OCI-LY1 (cell line): ENCODE results near the gene RTL10.
A peak's percentile ranks its signal among the peaks of the same experiment; 100 is the strongest.

Experiments
- H2AFZ ChIP-seq: fragments of 200-600 bp; sonication (generic), shearing (Covaris generic); 2 replicates; pipeline ENCODE4 v1.6.0; 2014; ENCODE audit warnings: antibody characterized with exemption, mild to moderate bottlenecking, low read length
- H3F3A ChIP-seq: fragments of 200-600 bp; sonication (generic), shearing (Covaris generic); 2 replicates; pipeline ENCODE4 v1.6.0; 2014; ENCODE audit warnings: mild to moderate bottlenecking, antibody characterized with exemption, low read length, moderate library complexity; ENCODE audit not compliant: insufficient read depth
- H3K27ac ChIP-seq: fragments of 200-600 bp; sonication (generic); 2 replicates; pipeline ENCODE4 v1.5.1; 2014; ENCODE audit warnings: low read length, mixed run types, mild to moderate bottlenecking, low read depth; ENCODE audit not compliant: poor library complexity, severe bottlenecking
- H3K27me3 ChIP-seq: fragments of 200-600 bp; sonication (generic); 2 replicates; pipeline ENCODE4 v1.6.0; 2014; ENCODE audit warnings: antibody characterized with exemption, mild to moderate bottlenecking, low read length, moderate library complexity; ENCODE audit not compliant: insufficient read depth
- H3K36me3 ChIP-seq: fragments of 200-600 bp; sonication (generic); 2 replicates; pipeline ENCODE4 v1.6.1; 2014; ENCODE audit warnings: mild to moderate bottlenecking, antibody characterized with exemption, low read length, moderate library complexity, mixed read lengths; ENCODE audit not compliant: insufficient read depth
- H3K4me1 ChIP-seq: fragments of 200-600 bp; sonication (generic); 2 replicates; pipeline ENCODE4 v1.5.1; 2014; ENCODE audit warnings: mild to moderate bottlenecking, low read length, moderate library complexity; ENCODE audit not compliant: insufficient read depth, severe bottlenecking
- H3K4me2 ChIP-seq: fragments of 200-600 bp; sonication (generic), shearing (Covaris generic); 2 replicates; pipeline ENCODE4 v1.6.1; 2014; ENCODE audit warnings: low read length
- H3K4me3 ChIP-seq: fragments of 200-600 bp; sonication (generic); 2 replicates; pipeline ENCODE4 v1.5.1; 2014; ENCODE audit warnings: low read length, low read depth, mild to moderate bottlenecking, mixed read lengths; ENCODE audit not compliant: poor library complexity, severe bottlenecking
- H3K79me2 ChIP-seq: fragments of 200-600 bp; shearing (Covaris generic); 2 replicates; pipeline ENCODE4 v1.6.1; 2016; ENCODE audit warnings: mixed run types, low read length, mixed read lengths; ENCODE audit not compliant: insufficient read depth
- H3K9ac ChIP-seq: fragments of 200-600 bp; sonication (generic), shearing (Covaris generic); 2 replicates; pipeline ENCODE4 v1.6.1; 2014; ENCODE audit warnings: mild to moderate bottlenecking, low read length, mixed read lengths
- H3K9me2 ChIP-seq: fragments of 200-600 bp; sonication (generic), shearing (Covaris generic); 2 replicates; pipeline ENCODE4 v1.6.1; 2014; ENCODE audit warnings: low read depth, mild to moderate bottlenecking, low read length, mixed read lengths
- H3K9me3 ChIP-seq: fragments of 200-600 bp; shearing (Covaris generic); 2 replicates; pipeline ENCODE4 v1.6.1; 2014; ENCODE audit warnings: low read length, mixed read lengths
- H4K20me1 ChIP-seq: fragments of 200-600 bp; sonication (generic), shearing (Covaris generic); 2 replicates; pipeline ENCODE4 v1.6.0; 2016; ENCODE audit warnings: mild to moderate bottlenecking, low read length; ENCODE audit not compliant: insufficient read depth
- EZH2 ChIP-seq: fragments of 200-600 bp; sonication (generic), shearing (Covaris generic); IDR thresholded peaks from 2 replicates; pipeline ENCODE4 v1.8.0; 2017; ENCODE audit warnings: borderline replicate concordance, mixed run types, mild to moderate bottlenecking, antibody characterized with exemption, low read length, moderate library complexity, mixed read lengths
- TF ChIP-seq, protein P1 (sequence below): fragments of 200-600 bp; sonication (generic), shearing (Covaris generic); IDR thresholded peaks from 2 replicates; pipeline ENCODE4 v1.5.1; 2017; ENCODE audit warnings: mild to moderate bottlenecking, antibody characterized with exemption, low read length, moderate library complexity, mixed read lengths

The RTL10 gene

DNA sequence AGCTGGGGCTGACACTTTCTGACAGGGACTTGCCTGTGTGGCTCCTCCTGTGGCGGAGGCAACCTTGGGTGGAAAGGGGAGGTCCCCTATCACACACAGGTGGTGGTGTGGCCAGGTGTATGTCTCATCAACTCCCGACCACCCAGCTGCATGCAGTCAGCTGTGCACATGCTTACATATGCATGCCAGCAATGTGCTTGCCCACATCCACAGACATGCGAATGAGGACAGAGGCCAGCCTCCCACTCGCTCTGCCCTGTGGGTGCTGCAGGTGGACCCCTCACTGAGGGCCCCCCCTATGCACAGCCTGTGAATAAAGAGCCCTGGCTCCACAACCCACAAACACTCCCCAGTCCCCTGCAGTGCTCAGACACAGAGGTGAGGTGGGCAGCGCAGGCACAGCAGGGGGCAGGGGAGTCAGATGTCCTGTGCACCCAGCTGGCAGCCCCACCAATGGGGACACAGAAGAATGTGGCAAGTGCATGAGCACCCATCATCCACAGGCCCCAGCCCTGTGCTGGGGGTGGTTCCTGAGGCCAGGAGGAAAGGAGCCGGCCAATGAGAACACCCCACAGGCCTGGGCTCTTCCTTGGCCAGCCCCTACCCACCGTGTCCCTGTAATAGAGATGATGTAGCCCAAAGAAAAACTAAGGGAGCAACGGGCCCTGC, 9.5 kb downstream of the RTL10 start:
- Histone ChIP-seq H3K4me3 (no peak overlapping the region), H3K27ac (no peak overlapping the region), H3K4me2 (peak overlapping the region; percentile 11; the same call in 1 of the 2 replicates), H3K9ac (no peak overlapping the region; the same call in 1 of the 2 replicates), H3K9me2 (no peaks in the 10 kb centered on the region), H3F3A (no peaks in the 10 kb centered on the region), H3K79me2 (no peaks in the 10 kb centered on the region), H3K36me3 (peaks cover 11% of the 10 kb centered on the region; the same call in 1 of the 2 replicates), H3K27me3 (no peaks in the 10 kb centered on the region), H4K20me1 (no peaks in the 10 kb centered on the region), H3K9me3 (no peaks in the 10 kb centered on the region), H3K4me1 (peaks cover 32% of the 10 kb centered on the region), H2AFZ (no peak overlapping the region)
- TF ChIP-seq EZH2 = no peak
- TF ChIP-seq, protein P1, sequence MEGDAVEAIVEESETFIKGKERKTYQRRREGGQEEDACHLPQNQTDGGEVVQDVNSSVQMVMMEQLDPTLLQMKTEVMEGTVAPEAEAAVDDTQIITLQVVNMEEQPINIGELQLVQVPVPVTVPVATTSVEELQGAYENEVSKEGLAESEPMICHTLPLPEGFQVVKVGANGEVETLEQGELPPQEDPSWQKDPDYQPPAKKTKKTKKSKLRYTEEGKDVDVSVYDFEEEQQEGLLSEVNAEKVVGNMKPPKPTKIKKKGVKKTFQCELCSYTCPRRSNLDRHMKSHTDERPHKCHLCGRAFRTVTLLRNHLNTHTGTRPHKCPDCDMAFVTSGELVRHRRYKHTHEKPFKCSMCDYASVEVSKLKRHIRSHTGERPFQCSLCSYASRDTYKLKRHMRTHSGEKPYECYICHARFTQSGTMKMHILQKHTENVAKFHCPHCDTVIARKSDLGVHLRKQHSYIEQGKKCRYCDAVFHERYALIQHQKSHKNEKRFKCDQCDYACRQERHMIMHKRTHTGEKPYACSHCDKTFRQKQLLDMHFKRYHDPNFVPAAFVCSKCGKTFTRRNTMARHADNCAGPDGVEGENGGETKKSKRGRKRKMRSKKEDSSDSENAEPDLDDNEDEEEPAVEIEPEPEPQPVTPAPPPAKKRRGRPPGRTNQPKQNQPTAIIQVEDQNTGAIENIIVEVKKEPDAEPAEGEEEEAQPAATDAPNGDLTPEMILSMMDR = no peak

DNA sequence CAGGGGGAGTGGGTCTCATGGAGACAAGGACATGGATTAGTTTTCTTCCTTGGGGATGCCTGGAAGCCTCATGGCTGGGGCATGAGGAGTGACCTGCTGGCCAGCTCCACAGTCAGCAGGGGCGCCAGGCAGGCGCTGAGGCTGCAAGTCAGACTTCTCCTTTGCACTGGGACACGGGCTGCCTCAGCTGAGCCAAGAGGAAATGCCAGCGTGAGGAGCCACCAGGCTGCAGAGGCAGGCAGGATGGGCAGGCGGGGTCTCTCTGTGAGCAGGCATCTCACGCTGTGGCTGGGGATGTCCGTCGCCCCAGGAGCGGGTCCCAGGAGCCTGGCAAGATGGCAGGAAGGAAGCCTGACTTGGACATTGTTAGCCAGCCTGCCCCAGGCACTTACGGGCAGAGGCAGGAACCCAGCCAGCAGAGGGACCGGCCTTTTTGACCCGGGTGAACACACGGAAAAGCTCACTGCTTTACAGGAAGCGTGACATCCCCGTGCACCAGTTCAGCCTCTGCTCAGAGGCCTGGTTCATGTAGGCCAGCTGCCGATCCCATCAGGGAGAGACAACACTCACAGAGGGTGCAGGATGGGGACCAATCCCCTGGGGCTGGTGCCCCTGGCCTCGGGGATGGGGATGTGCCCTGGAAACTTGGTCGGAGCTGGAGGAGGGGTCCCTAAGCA, 10.2 kb downstream of the RTL10 start:
- H3K9ac ChIP-seq = no peak overlapping the region; the same call in 1 of the 2 replicates
- H3K9me3 ChIP-seq = no peaks in the 10 kb centered on the region
- no peaks in the 10 kb centered on the region for H4K20me1 ChIP-seq
- H3K79me2 ChIP-seq = no peaks in the 10 kb centered on the region
- peaks cover 32% of the 10 kb centered on the region for H3K4me1 ChIP-seq
- peak overlapping the region; percentile 11; the same call in 1 of the 2 replicates for H3K4me2 ChIP-seq
- H3K4me3 ChIP-seq = no peak overlapping the region
- no peaks in the 10 kb centered on the region for H3F3A ChIP-seq
- H3K9me2 ChIP-seq = no peaks in the 10 kb centered on the region
- H3K27me3 ChIP-seq = no peaks in the 10 kb centered on the region
- TF ChIP-seq EZH2 = no peak
- TF ChIP-seq, protein P1 = no peak
- H3K27ac ChIP-seq = no peak overlapping the region
- H2AFZ ChIP-seq = no peak overlapping the region
- H3K36me3 ChIP-seq = peaks cover 9% of the 10 kb centered on the region; the same call in 1 of the 2 replicates

DNA sequence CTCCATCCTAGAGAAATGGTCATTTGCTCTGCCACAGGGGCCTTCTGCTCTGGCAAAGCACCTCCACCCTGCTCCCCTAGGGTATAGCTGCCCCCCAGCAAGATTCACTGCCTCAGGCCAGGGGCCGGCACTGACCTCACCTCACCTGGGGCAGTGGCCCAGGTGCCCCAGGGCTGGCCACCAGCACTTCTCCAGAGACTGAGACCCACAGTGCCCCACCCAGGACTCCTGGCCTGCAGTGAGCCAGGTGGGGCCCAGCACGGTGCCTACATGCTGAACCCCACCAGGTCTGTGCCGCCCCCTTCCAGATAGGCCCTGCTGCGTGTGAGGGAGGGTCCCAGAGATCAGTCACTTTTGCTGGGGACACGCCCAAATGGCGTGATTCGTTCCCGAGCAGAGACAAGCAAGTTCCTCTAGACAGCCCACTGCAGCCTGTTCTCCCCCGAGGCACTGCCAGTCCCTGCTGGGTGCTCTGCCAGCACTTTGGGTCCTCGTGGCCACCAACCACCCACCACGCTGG, 10.8 kb downstream of the RTL10 start:
- H3K36me3 ChIP-seq = peaks cover 9% of the 10 kb centered on the region; the same call in 1 of the 2 replicates
- no peaks in the 10 kb centered on the region for H3K9me3 ChIP-seq
- H3K9me2 ChIP-seq = no peaks in the 10 kb centered on the region
- no peaks in the 10 kb centered on the region for H4K20me1 ChIP-seq
- peaks cover 32% of the 10 kb centered on the region for H3K4me1 ChIP-seq
- no peaks in the 10 kb centered on the region for H3F3A ChIP-seq
- no peak for TF ChIP-seq EZH2
- TF ChIP-seq, protein P1 = no peak
- no peaks in the 10 kb centered on the region for H3K79me2 ChIP-seq
- H3K4me3 ChIP-seq = no peak overlapping the region
- no peak overlapping the region for H2AFZ ChIP-seq
- H3K27ac ChIP-seq = no peak overlapping the region
- no peak overlapping the region for H3K9ac ChIP-seq
- H3K27me3 ChIP-seq = no peaks in the 10 kb centered on the region
- peak overlapping the region; percentile 11; the same call in 1 of the 2 replicates for H3K4me2 ChIP-seq
